ENCODE results near the gene CIP2A. TPM values are rescaled to one million over a fixed set of nuclear protein-coding genes. Genes with fewer than 3 reads are reported as not detected.

CIP2A gene
- total RNA-seq, 1 donor from 2014 or later, result 29.0 TPM

- no peak for DNase-seq (ENCODE audit: extremely low spot score, unreplicated experiment)
- no peaks in the 10 kb centered on the region for H3K9me3 Mint-ChIP-seq
- no peaks in the 10 kb centered on the region for H3K27me3 Mint-ChIP-seq
- peaks cover 4% of the 10 kb centered on the region for H3K4me1 Mint-ChIP-seq (ENCODE audit: unreplicated experiment)
- TF ChIP-seq CTCF (conservative IDR thresholded peaks at IDR 0.05), result peak; percentile 75
- H3K27ac Mint-ChIP-seq, result no peak overlapping the region
- H3K36me3 Mint-ChIP-seq, result peaks cover 5% of the 10 kb centered on the region
- no peak overlapping the region for H3K4me3 Mint-ChIP-seq
These were observed 36.7 kb downstream of the CIP2A start for GRCh38 chr3:108552267-108553159.

- peaks cover 11% of the 10 kb centered on the region for H3K4me1 Mint-ChIP-seq (ENCODE audit: unreplicated experiment)
- H3K27ac Mint-ChIP-seq, result no peak overlapping the region
These were observed 40.4 kb downstream of the CIP2A start for GRCh38 chr3:108548886-108549285.

GRCh38 chr3:108548304-108548703, 40.9 kb downstream of the CIP2A start:
- Mint-ChIP-seq H3K4me1 (ENCODE audit: unreplicated experiment) (peaks cover 11% of the 10 kb centered on the region), H3K4me3 (no peak overlapping the region), H3K9me3 (no peaks in the 10 kb centered on the region), H3K27ac (no peak overlapping the region), H3K27me3 (no peaks in the 10 kb centered on the region), H3K36me3 (peaks cover 13% of the 10 kb centered on the region)
- DNase-seq (ENCODE audit: extremely low spot score, unreplicated experiment), result no peak
- no peak for TF ChIP-seq CTCF (conservative IDR thresholded peaks at IDR 0.05)

More at GRCh38 chr3:108548886-108549285, 40.4 kb downstream of the CIP2A start:
- Mint-ChIP-seq H3K9me3 (no peaks in the 10 kb centered on the region), H3K4me3 (no peak overlapping the region), H3K27me3 (no peaks in the 10 kb centered on the region), H3K36me3 (peaks cover 8% of the 10 kb centered on the region)
- DNase-seq (ENCODE audit: extremely low spot score, unreplicated experiment), result no peak
- TF ChIP-seq CTCF (conservative IDR thresholded peaks at IDR 0.05), result no peak

GRCh38 chr3:108546692-108547091, 42.5 kb downstream of the CIP2A start:
- no peak for DNase-seq (ENCODE audit: extremely low spot score, unreplicated experiment)
- peaks cover 8% of the 10 kb centered on the region for H3K4me1 Mint-ChIP-seq (ENCODE audit: unreplicated experiment)
- no peaks in the 10 kb centered on the region for H3K9me3 Mint-ChIP-seq
- no peak for TF ChIP-seq CTCF (conservative IDR thresholded peaks at IDR 0.05)
- H3K27ac Mint-ChIP-seq, result no peak overlapping the region
- peaks cover 19% of the 10 kb centered on the region for H3K36me3 Mint-ChIP-seq
- no peak overlapping the region for H3K4me3 Mint-ChIP-seq
- H3K27me3 Mint-ChIP-seq, result no peaks in the 10 kb centered on the region

GRCh38 chr3:108546247-108546646, 43.0 kb downstream of the CIP2A start:
- H3K27me3 Mint-ChIP-seq, result no peaks in the 10 kb centered on the region
- peaks cover 8% of the 10 kb centered on the region for H3K4me1 Mint-ChIP-seq (ENCODE audit: unreplicated experiment)
- DNase-seq (ENCODE audit: extremely low spot score, unreplicated experiment), result no peak
- peaks cover 19% of the 10 kb centered on the region for H3K36me3 Mint-ChIP-seq
- H3K27ac Mint-ChIP-seq, result no peak overlapping the region
- no peak overlapping the region for H3K4me3 Mint-ChIP-seq
- no peak for TF ChIP-seq CTCF (conservative IDR thresholded peaks at IDR 0.05)
- H3K9me3 Mint-ChIP-seq, result no peaks in the 10 kb centered on the region

All from type B pancreatic cell (in vitro differentiated cells).